GM21447 (cell line): ENCODE data around the gene MAPK1.
"Not testable (repeated sequence)": the region's sequence is repeated elsewhere in the genome, so short reads cannot be mapped to it uniquely, and the experiment has no call there.

Experiments
- ATAC-seq: cut with Tn5 transposase; IDR thresholded peaks from one replicate; pipeline ENCODE4 v1.9.1; 2021; ENCODE audit not compliant: unreplicated experiment

The MAPK1 gene

GRCh38 chr22:21849489-21849888 is 18.0 kb downstream of the MAPK1 start:
- ATAC-seq, result no peak

- not testable (repeated sequence) for ATAC-seq
Measured at GRCh38 chr22:21848057-21848456, 19.4 kb downstream of the MAPK1 start.

GRCh38 chr22:21845558-21846453 is 21.6 kb downstream of the MAPK1 start:
- ATAC-seq, result no peak

GRCh38 chr22:21842946-21843345 is 24.5 kb downstream of the MAPK1 start:
- ATAC-seq, result no peak

- no peak for ATAC-seq
Measured at GRCh38 chr22:21841422-21841821, 26.0 kb downstream of the MAPK1 start.

DNA sequence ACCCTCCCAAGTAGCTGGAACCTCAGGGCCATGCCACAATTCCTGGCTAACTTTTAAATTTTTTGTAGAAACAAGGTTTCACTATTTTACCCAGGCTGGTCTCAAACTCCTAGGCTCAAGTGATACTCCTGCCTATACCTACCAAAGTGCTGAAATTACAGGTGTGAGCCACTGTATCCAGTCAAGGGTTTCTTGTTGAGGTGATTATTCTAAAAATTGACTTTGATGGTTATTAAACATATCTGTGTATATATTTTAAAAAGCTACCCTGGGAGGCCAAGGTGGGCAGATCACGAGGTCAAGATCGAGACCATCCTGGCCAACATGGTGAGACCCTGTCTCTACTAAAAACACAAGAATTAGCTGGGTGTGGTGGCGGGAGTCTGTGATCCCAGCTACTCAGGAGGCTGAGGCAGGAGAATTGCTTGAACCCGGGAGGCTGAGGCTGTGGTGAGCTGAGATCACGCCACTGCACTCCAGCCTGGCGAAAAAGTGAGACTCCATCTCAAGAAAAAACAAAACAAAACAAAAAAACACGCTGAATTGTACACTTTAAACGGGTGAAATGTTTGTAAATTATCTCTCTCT is 27.1 kb downstream of the MAPK1 start:
- no peak for ATAC-seq

DNA sequence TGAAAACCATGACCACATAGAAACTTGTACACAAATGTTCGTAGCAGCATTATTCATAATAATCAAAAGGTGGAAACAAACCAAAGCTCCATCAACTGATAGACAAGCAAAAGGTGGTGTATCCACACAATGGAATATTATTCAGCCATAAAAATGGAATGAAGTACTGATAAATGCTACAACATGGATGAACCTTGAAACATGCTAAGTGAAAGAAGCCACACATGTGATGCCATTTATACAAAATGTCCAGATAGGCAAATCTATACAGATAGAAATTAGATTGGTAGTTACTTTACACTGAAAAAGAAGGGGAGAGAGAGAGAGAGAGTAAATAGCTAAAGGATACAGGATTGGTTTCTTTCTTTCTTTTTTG is 27.7 kb downstream of the MAPK1 start:
- no peak for ATAC-seq

- ATAC-seq, result not testable (repeated sequence)
Measured at GRCh38 chr22:21839104-21839764, 28.2 kb downstream of the MAPK1 start.

DNA sequence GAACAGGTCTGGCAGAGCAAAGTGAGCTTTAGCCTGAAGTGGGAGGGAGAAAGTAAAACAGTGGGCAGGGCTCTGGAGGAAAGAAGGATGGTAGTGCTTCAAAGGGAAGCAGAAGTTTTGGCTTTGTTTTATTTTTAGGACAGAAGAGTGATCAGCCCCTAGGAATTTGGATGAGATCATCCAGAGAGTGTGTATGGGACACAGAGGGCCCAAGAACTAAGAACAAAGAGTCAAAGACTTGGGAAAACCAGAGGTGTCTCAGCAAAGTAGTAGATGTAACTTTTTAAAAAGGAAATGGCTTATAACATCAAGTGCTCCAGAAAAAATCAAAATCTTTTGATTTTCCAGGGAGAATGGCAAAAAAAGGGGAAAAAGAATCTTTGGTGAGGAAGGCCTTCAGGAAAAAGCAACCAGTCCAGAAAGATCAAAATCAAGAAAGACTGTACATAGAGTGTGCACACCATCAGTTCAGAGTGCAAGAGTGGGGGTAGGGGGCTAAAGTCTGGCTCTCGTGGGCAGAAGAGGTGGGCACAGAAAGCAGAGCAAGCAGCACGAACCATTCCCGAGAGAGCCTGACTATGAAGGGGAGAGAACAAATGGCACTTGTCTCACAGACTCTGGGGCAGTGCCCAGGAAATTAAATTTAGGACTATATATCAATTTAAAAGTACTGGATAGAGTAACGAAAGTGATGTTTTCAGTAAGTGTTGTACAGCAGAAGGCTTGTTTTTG is 30.0 kb downstream of the MAPK1 start:
- ATAC-seq, result no peak

- ATAC-seq, result not testable (repeated sequence)
Measured at GRCh38 chr22:21836486-21836885, 31.0 kb downstream of the MAPK1 start.

- no peak for ATAC-seq
Measured at GRCh38 chr22:21835378-21835777, 32.1 kb downstream of the MAPK1 start.

GRCh38 chr22:21834869-21835268 is 32.6 kb downstream of the MAPK1 start:
- ATAC-seq, result no peak

DNA sequence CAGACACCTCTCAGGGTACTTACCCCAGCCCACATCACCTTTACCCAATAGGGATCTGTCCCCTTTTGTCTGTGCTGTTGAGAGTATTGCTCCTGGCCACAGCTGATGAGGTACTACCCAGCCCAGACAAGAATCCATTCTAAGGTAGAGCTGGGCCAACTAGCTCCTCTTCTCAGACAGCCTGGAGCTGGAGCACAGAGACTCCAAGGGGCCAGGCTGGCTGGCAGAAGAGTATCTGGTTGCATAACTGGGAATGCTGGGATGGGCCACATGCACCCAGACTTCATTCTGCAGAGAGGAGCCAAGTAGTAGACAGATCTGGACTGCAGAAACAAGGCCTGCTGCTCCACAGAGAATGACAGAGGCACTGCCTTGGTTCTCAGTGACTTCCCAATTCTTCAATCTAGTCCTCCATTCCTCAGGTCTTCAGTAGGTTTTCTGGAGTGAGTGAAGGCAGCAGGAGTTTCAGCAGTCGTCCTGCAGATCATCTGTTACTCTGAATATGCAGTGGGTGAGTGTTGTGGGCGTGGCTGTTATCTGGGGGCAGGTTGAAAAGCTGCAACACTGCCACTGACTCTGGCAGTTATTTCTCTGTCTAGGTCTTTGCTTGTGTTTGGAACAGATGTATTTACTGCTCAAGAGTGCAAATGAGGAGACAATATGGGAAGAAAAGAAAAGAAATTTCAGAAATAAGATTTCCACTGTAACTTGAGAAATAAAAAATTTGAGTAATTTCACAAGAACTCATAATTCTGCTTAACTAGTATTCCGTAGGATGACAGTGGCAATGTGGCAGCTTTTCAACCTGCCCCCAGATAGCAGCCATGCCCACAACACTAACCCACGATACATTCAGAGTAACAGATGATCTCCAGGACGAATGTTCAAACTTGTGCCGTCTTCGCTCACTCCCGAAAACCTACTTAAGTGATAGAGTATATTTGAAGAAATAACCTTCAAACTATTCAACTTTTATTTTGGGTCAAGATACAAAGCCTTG is 34.9 kb downstream of the MAPK1 start:
- ATAC-seq, result no peak

DNA sequence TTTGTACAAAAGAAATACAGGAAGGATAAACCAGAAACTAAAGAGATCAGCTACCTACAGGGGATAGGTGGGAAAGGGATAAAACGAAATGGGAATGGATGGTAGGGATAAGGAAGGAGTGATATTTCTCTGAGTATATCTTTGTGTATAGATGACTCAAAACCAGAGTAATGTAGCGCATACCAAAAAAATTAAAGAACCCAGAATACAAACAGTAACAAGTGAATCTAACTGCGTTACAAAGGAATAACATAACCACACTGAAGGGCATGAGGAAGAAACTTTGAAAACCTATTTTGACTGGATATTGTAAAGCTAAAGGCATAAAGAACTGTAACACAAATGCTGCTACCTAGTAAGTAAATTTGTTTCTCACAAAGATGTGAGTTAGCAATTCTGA is 37.9 kb downstream of the MAPK1 start:
- ATAC-seq, result no peak

- ATAC-seq, result no peak
Measured at GRCh38 chr22:21828268-21828638, 39.2 kb downstream of the MAPK1 start.

- ATAC-seq, result no peak
Measured at GRCh38 chr22:21827628-21828267, 39.7 kb downstream of the MAPK1 start.

DNA sequence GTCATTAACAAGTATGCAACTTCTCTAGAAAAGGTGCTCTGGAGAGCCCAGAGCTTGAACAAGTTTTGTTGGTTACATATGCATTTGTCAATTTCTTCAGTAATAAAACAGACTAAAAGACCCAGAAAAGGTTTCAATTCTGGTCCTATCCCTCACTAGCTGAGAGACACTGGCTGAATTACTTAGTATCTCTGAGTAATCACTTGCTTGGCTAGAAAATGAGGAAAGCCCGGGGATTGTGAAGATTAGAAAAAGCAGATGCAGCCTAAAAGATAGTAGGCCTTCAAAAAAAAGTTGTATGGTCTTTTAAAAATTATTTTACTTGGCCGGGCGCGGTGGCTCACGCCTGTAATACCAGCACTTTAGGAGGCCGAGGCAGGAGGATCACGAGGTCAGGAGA is 41.2 kb downstream of the MAPK1 start:
- no peak for ATAC-seq

GRCh38 chr22:21824962-21825361 is 42.5 kb downstream of the MAPK1 start:
- ATAC-seq, result not testable (repeated sequence)

DNA sequence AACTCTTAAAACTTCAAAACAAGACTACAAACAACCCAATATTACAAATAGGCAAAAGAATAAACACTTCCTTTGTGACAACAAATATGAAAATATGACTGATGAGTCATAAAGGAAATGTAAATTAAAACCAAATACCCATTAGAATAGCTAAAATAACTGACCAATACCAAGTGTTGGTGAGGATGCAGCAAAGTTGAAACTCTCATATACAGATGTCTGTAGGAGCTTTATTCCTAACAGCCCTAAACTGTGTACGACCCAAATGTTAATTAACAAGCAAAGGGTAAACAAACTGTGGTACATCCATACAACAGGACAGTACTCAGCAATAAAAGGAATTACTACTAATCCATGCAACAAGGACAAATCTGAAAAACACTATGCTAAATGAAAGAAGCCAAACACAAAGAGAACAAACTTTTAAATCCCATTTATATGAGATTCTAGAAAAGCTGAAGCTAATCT is 43.0 kb downstream of the MAPK1 start:
- no peak for ATAC-seq
